Esophagus muscularis mucosa (tissue), 4 donors: ENCODE results near the gene LAG3. TPM values are rescaled to one million over a fixed set of nuclear protein-coding genes. Genes with fewer than 3 reads are reported as not detected.

Experiments used
- DNase-seq: peaks from one replicate; pipeline ENCODE4 v3.0.0-alpha.2; 2017; ENCODE audit errors: extremely low spot score
- H3K27ac ChIP-seq, 4 donors: fragments of 200-600 bp; sonication (generic); replicated peaks in 1 of 4; 1 replicate in 3 of 4; 2 replicates in 1 of 4; pipeline ENCODE4 v1.5.1; 2016 to 2019; ENCODE audit warnings: mild to moderate bottlenecking in 1 of 4
- H3K27me3 ChIP-seq, 4 donors: fragments of 200-600 bp; sonication (generic); one replicate each; pipeline versions ENCODE4 v1.5.1 to v1.6.0; 2016 to 2019
- H3K36me3 ChIP-seq, 4 donors: fragments of 200-600 bp; sonication (generic); one replicate each; pipeline ENCODE4 v1.5.1; 2016 to 2019
- H3K4me1 ChIP-seq, 4 donors: fragments of 200-600 bp; sonication (generic); one replicate each; pipeline ENCODE4 v1.5.1; 2016 to 2019
- H3K4me3 ChIP-seq, 4 donors: fragments of 200-600 bp; sonication (generic); 1 replicate in 2 of 4; 2 replicates in 2 of 4; pipeline ENCODE4 v1.5.1; 2016 to 2019; ENCODE audit warnings: mild to moderate bottlenecking in 4 of 4, moderate library complexity in 1 of 4
- H3K9me3 ChIP-seq, 4 donors: fragments of 200-600 bp; sonication (generic); 1 replicate in 3 of 4; 2 replicates in 1 of 4; pipeline ENCODE4 v1.5.1; 2016 to 2019
- CTCF ChIP-seq, 3 experiments: fragments of 200-600 bp in 2 of 3; fragments of 450-650 bp in 1 of 3; sonication (generic) in 2 of 3; IDR thresholded peaks; one replicate each; pipeline ENCODE4 v1.5.1; 2017 to 2019; ENCODE audit warnings: antibody characterized with exemption in 3 of 3, mild to moderate bottlenecking in 2 of 3, moderate library complexity in 1 of 3
- EP300 ChIP-seq: sonication (generic); formaldehyde crosslinking; IDR thresholded peaks from one replicate; pipeline ENCODE4 v1.6.1; 2017; ENCODE audit warnings: antibody characterized with exemption
- POLR2A ChIP-seq: fragments of 450-650 bp; IDR thresholded peaks from one replicate; pipeline ENCODE4 v1.6.1; 2017; ENCODE audit warnings: antibody characterized with exemption, moderate library complexity, mild to moderate bottlenecking, low read depth
- POLR2AphosphoS5 ChIP-seq, 2 donors: sonication (generic); formaldehyde crosslinking; IDR thresholded peaks; one replicate each; pipeline ENCODE4 v1.6.1; 2017; ENCODE audit warnings: antibody characterized with exemption in 2 of 2
- WGBS: methylation state at CpG from one replicate; pipeline ENCODE4 v1.1.5; 2018; 5-methylcytosine and 5-hydroxymethylcytosine counted together
- intact Hi-C: fragments of 100-400 bp; cut with DNase I; formaldehyde crosslinking; loops from one replicate; pipeline ENCODE4 v1.15.1; 2023
- total RNA-seq, 4 donors: library from RNA; depleted of rRNA; stranded (reverse); fragments of >200 nt; gene quantifications; one replicate each; pipeline versions ENCODE4 v1.1.0 to v1.2.1, GENCODE V29; 2016

The LAG3 gene
- total RNA-seq, 4 donors from 2014 or later = 1.7 to 4.0 (median 2.9) TPM

- intact Hi-C loops = no loop called here
- DNase-seq = no peak
- H3K9me3 ChIP-seq = no peaks in the 10 kb centered on the region
- peaks cover 6 to 21% (median 20%) of the 10 kb centered on the region in 4 donors for H3K4me1 ChIP-seq
- no peaks in the 10 kb centered on the region for H3K36me3 ChIP-seq
- H3K27ac ChIP-seq = no peak overlapping the region
- H3K4me3 ChIP-seq = no peak overlapping the region
- TF ChIP-seq CTCF (IDR thresholded peaks at IDR 0.05) = no peak
- no peak for TF ChIP-seq POLR2A
- TF ChIP-seq EP300 = no peak
- no peak for TF ChIP-seq POLR2AphosphoS5 (IDR thresholded peaks at IDR 0.05)
- 84% methylated on average over 20 of the region's 20 CpGs for WGBS
- peaks cover 0 to 16% (median 2%) of the 10 kb centered on the region in 4 donors for H3K27me3 ChIP-seq
Measured at GRCh38 chr12:6817662-6818157, 45.4 kb downstream of the LAG3 start.

DNA sequence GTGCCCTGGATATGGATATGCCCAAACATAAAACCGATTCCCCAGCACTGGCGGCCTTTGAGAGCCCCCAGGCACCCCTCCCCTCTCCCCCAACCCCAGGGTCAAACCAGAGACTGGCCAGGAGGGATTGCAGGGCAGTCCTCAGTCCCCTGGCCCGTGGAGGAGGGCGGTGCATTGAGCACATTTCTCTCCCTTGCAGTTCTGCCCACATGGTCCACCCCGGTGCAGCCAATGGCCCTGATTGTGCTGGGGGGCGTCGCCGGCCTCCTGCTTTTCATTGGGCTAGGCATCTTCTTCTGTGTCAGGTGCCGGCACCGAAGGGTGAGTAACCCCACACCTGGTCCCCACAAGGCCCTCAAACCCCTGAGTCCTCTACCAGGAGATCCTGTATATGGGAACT, 45.9 kb downstream of the LAG3 start:
- intact Hi-C loops = no loop called here
- Histone ChIP-seq H3K36me3 (no peaks in the 10 kb centered on the region), H3K4me1 (peaks cover 6 to 26% (median 24%) of the 10 kb centered on the region in 4 donors), H3K27me3 (peaks cover 0 to 21% (median 5%) of the 10 kb centered on the region in 4 donors), H3K4me3 (no peak overlapping the region), H3K27ac (no peak overlapping the region), H3K9me3 (no peaks in the 10 kb centered on the region)
- 84% methylated on average over 7 of the region's 10 CpGs for WGBS
- no peak for DNase-seq
- no peak for TF ChIP-seq EP300

GRCh38 chr12:6818645-6819044, 46.3 kb downstream of the LAG3 start:
- H3K36me3 ChIP-seq = no peaks in the 10 kb centered on the region
- intact Hi-C loops = no loop called here
- H3K9me3 ChIP-seq = no peaks in the 10 kb centered on the region
- WGBS = 76% methylated on average over 5 of the region's 5 CpGs
- no peak for DNase-seq
- no peak overlapping the region for H3K4me3 ChIP-seq
- peaks cover 0 to 25% (median 5%) of the 10 kb centered on the region in 4 donors for H3K27me3 ChIP-seq
- peaks cover 6 to 28% (median 25%) of the 10 kb centered on the region in 4 donors for H3K4me1 ChIP-seq
- TF ChIP-seq CTCF (IDR thresholded peaks at IDR 0.05) = no peak
- no peak for TF ChIP-seq EP300
- no peak for TF ChIP-seq POLR2A
- TF ChIP-seq POLR2AphosphoS5 (IDR thresholded peaks at IDR 0.05) = no peak
- no peak overlapping the region for H3K27ac ChIP-seq

DNA sequence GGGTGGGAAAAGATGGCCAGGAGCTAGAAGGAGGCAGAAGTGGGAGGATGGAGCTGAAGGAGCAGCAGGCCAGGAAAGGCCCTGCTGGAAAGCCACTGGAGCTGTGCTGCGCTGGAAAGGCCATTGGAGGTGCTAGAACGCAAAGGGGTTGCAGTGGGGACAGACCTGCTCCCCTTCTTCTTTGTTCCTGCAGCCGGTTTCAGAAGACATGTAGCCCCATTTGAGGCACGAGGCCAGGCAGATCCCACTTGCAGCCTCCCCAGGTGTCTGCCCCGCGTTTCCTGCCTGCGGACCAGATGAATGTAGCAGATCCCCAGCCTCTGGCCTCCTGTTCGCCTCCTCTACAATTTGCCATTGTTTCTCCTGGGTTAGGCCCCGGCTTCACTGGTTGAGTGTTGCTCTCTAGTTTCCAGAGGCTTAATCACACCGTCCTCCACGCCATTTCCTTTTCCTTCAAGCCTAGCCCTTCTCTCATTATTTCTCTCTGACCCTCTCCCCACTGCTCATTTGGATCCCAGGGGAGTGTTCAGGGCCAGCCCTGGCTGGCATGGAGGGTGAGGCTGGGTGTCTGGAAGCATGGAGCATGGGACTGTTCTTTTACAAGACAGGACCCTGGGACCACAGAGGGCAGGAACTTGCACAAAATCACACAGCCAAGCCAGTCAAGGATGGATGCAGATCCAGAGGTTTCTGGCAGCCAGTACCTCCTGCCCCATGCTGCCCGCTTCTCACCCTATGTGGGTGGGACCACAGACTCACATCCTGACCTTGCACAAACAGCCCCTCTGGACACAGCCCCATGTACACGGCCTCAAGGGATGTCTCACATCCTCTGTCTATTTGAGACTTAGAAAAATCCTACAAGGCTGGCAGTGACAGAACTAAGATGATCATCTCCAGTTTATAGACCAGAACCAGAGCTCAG, 47.0 kb downstream of the LAG3 start:
- H3K36me3 ChIP-seq = no peaks in the 10 kb centered on the region
- peaks cover 0 to 32% (median 5%) of the 10 kb centered on the region in 4 donors for H3K27me3 ChIP-seq
- DNase-seq = no peak
- no peak overlapping the region for H3K4me3 ChIP-seq
- TF ChIP-seq POLR2AphosphoS5 (IDR thresholded peaks at IDR 0.05) (no peak), EP300 (no peak), CTCF (IDR thresholded peaks at IDR 0.05) (no peak), POLR2A (no peak)
- no peak overlapping the region for H3K27ac ChIP-seq
- peaks cover 6 to 28% (median 25%) of the 10 kb centered on the region in 4 donors for H3K4me1 ChIP-seq
- intact Hi-C loops = no loop called here
- 90% methylated on average over 13 of the region's 13 CpGs for WGBS
- H3K9me3 ChIP-seq = no peaks in the 10 kb centered on the region

DNA sequence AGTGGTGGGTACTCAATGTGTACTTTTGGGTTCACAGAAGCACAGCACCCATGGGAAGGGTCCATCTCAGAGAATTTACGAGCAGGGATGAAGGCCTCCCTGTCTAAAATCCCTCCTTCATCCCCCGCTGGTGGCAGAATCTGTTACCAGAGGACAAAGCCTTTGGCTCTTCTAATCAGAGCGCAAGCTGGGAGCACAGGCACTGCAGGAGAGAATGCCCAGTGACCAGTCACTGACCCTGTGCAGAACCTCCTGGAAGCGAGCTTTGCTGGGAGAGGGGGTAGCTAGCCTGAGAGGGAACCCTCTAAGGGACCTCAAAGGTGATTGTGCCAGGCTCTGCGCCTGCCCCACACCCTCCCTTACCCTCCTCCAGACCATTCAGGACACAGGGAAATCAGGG, 47.8 kb downstream of the LAG3 start:
- Histone ChIP-seq H3K4me1 (peaks cover 8 to 33% (median 29%) of the 10 kb centered on the region in 4 donors), H3K4me3 (no peak overlapping the region), H3K27me3 (peaks cover 0 to 35% (median 5%) of the 10 kb centered on the region in 4 donors), H3K27ac (no peak overlapping the region), H3K36me3 (no peaks in the 10 kb centered on the region), H3K9me3 (no peaks in the 10 kb centered on the region)
- DNase-seq = no peak
- intact Hi-C loops = no loop called here
- WGBS = 79% methylated on average over 5 of the region's 5 CpGs
- TF ChIP-seq EP300 (no peak), POLR2A (no peak), POLR2AphosphoS5 (IDR thresholded peaks at IDR 0.05) (no peak)
